HepG2 (cell line): Measurements from ENCODE around the gene DHX32. TPM values are rescaled to one million over a fixed set of nuclear protein-coding genes. Genes with fewer than 3 reads are reported as not detected.

Source experiments
- GPN1 ChIP-seq: sonication (generic); formaldehyde crosslinking; IDR thresholded peaks from 2 replicates; pipeline ENCODE4 v1.5.1; 2020; ENCODE audit warnings: missing genetic modification reagents, borderline replicate concordance
- HIVEP1 ChIP-seq: sonication (generic); formaldehyde crosslinking; IDR thresholded peaks from 2 replicates; pipeline ENCODE4 v1.4.0; 2020; ENCODE audit warnings: mild to moderate bottlenecking, missing genetic modification reagents
- MAZ ChIP-seq, 2 experiments: sonication (generic) in 1 of 2; formaldehyde crosslinking in 1 of 2; IDR thresholded peaks; 2 replicates each; pipeline versions ENCODE4 v1.5.0 to v1.6.1; 2012 to 2020; ENCODE audit warnings: low read depth in 2 of 2, mild to moderate bottlenecking in 2 of 2, borderline replicate concordance in 1 of 2, improper control_type of control experiment in 1 of 2, low read length in 1 of 2, missing genetic modification reagents in 1 of 2, moderate library complexity in 1 of 2
- RBM22 ChIP-seq: fragments of 200-400 bp; formaldehyde crosslinking; optimal IDR thresholded peaks from 2 replicates; pipeline ENCODE3; 2017; ENCODE audit warnings: mild to moderate bottlenecking, low read length, moderate library complexity
- TCF7L2 ChIP-seq: IDR thresholded peaks from 2 replicates; pipeline ENCODE4 v1.6.1; 2011; ENCODE audit warnings: mild to moderate bottlenecking, low read depth, low read length, moderate library complexity
- ZNF121 ChIP-seq: sonication (generic); formaldehyde crosslinking; IDR thresholded peaks from 2 replicates; pipeline ENCODE4 v1.5.0; 2020; ENCODE audit warnings: mild to moderate bottlenecking, missing genetic modification reagents
- ZNF337 ChIP-seq: sonication (generic); formaldehyde crosslinking; IDR thresholded peaks from 2 replicates; pipeline ENCODE4 v1.5.1; 2020; ENCODE audit warnings: missing genetic modification reagents, low read depth, mild to moderate bottlenecking, borderline replicate concordance
- ZNF558 ChIP-seq: sonication (generic); formaldehyde crosslinking; IDR thresholded peaks from 2 replicates; pipeline ENCODE4 v1.9.0; 2022; ENCODE audit warnings: mild to moderate bottlenecking, missing genetic modification reagents, borderline replicate concordance
- ZNF766 ChIP-seq: sonication (generic); formaldehyde crosslinking; IDR thresholded peaks from 2 replicates; pipeline ENCODE4 v1.5.0; 2020; ENCODE audit warnings: missing genetic modification reagents, borderline replicate concordance
- ZZZ3 ChIP-seq: sonication (generic); formaldehyde crosslinking; IDR thresholded peaks from 2 replicates; pipeline ENCODE4 v1.4.0; 2020; ENCODE audit warnings: missing genetic modification reagents, mild to moderate bottlenecking, borderline replicate concordance
- polyA plus RNA-seq, 8 experiments: library from polyadenylated mRNA; depleted of rRNA in 3 of 8; stranded (reverse) in 7 of 8; unstranded in 1 of 8; fragments of >200 nt; fragmentation: Illumina TruSeq in 4 of 8; extraction: Trizol in 4 of 8; gene quantifications; 2 replicates each; pipeline versions ENCODE4 v1.2.1 to v1.2.3, GENCODE V29; 2011 to 2016; ENCODE audit warnings: low read depth in 4 of 8, missing spikeins in 1 of 8, mixed read lengths in 1 of 8; ENCODE audit not compliant: insufficient read depth in 1 of 8
- total RNA-seq, 5 experiments: library from RNA; depleted of rRNA; stranded (reverse); fragments of >200 nt; fragmentation: Illumina TruSeq; extraction: Trizol; gene quantifications; 2 replicates each; pipeline ENCODE4 v1.2.3, GENCODE V29; 2016; ENCODE audit warnings: low read depth in 1 of 5
- TF ChIP-seq, protein P1 (sequence below): sonication (generic); formaldehyde crosslinking; IDR thresholded peaks from 2 replicates; pipeline ENCODE4 v1.5.0; 2020; ENCODE audit warnings: missing genetic modification reagents, mild to moderate bottlenecking, borderline replicate concordance
- TF ChIP-seq, protein P2 (sequence below): sonication (generic); formaldehyde crosslinking; IDR thresholded peaks from 2 replicates; pipeline ENCODE4 v1.4.0; 2020; ENCODE audit warnings: missing genetic modification reagents
- TF ChIP-seq, protein P3 (sequence below): sonication (generic); formaldehyde crosslinking; IDR thresholded peaks from 2 replicates; pipeline ENCODE4 v1.4.0; 2020; ENCODE audit warnings: missing genetic modification reagents
- TF ChIP-seq, protein P4 (sequence below): sonication (generic); formaldehyde crosslinking; IDR thresholded peaks from 2 replicates; pipeline ENCODE4 v1.5.0; 2020; ENCODE audit warnings: mild to moderate bottlenecking, missing genetic modification reagents
- TF ChIP-seq, protein P5 (sequence below): IDR thresholded peaks from 2 replicates; pipeline ENCODE4 v1.6.1; 2016; ENCODE audit warnings: low read depth, borderline replicate concordance
- TF ChIP-seq, protein P6 (sequence below): fragments of 450-650 bp; IDR thresholded peaks from 2 replicates; pipeline ENCODE4 v1.6.1; 2017
- TF ChIP-seq, protein P7 (sequence below): sonication (generic); formaldehyde crosslinking; IDR thresholded peaks from 2 replicates; pipeline ENCODE4 v1.4.0; 2020; ENCODE audit warnings: missing genetic modification reagents

Gene DHX32
- total and polyA plus RNA-seq, 2 of the 13 experiments (the other 11 are each of a cell fraction or from before 2014, with no cell fraction given): 15.5 to 16.5 TPM

DNA sequence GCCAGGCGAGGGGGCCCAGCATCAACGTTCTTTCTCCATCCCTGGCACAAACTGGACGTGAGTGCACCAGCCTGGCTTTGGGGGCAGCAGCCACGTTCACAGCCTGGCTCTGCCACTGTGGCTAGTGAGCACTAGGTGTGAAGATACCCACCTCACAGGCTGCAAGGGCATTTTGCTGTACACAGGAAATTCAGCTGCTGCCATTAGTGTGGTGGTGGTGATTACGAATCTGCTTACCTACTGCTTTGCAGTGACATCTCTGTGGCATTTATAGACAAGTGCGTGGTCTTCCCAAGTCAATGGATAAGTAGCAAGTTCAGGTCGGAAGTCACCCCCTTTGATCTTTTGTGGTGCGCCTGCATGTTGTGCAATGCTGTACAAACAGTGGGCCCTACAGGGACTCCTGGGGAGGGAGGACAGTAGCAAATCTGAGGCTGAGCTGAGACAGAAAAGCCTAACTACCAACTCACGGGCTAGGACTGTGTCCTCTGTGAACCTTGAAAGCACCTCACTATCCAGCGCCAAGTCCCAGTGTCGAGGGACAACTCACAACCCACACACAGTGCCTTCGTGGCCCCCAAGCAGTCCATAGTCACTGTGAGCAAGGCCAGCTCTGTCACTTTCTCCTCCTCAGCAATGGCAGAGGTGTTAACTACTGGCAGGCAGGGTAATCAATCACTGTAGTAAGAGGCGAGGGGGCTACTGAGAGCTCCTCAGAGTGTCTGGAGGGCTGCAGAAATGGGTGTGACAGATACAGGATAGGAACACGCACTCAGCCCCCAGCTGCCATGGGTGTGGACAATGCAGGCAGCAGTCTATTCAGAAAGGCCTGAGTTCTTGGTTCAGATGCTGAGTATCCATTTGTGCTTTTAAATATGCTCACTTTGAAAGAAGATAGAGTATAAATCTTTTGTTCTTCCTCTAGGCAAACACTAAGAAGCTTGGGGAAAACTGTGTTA, 88.5 kb downstream of the DHX32 start (continued):
- TF ChIP-seq, protein P1, sequence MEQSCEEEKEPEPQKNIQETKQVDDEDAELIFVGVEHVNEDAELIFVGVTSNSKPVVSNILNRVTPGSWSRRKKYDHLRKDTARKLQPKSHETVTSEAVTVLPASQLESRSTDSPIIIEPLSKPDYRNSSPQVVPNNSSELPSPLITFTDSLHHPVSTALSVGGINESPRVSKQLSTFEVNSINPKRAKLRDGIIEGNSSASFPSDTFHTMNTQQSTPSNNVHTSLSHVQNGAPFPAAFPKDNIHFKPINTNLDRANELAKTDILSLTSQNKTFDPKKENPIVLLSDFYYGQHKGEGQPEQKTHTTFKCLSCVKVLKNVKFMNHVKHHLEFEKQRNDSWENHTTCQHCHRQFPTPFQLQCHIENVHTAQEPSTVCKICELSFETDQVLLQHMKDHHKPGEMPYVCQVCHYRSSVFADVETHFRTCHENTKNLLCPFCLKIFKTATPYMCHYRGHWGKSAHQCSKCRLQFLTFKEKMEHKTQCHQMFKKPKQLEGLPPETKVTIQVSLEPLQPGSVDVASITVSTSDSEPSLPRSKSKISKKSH (CRISPR knock-in tag): no peak
- TF ChIP-seq TCF7L2 (peak; percentile 98), MAZ (IDR thresholded peaks at IDR 0.05; ENCODE audit: borderline replicate concordance, low read depth, low read length) (0 out of 2 replicates have a peak, but pooled peaks have one; percentile 63), MAZ (CRISPR knock-in tag; IDR thresholded peaks at IDR 0.05; ENCODE audit: low read depth) (peak; percentile 86), GPN1 (CRISPR knock-in tag) (no peak), ZNF337 (CRISPR knock-in tag) (0 out of 2 replicates have a peak, but pooled peaks have one; percentile 60), ZZZ3 (CRISPR knock-in tag) (no peak), HIVEP1 (CRISPR knock-in tag) (0 out of 2 replicates have a peak, but pooled peaks have one; percentile 80), RBM22 (peak; percentile 54), ZNF558 (CRISPR knock-in tag) (peak; percentile 27; the same call in 1 of the 2 replicates), ZNF766 (CRISPR knock-in tag) (0 out of 2 replicates have a peak, but pooled peaks have one; percentile 23), ZNF121 (0 out of 2 replicates have a peak, but pooled peaks have one; percentile 19)
- TF ChIP-seq, protein P2, sequence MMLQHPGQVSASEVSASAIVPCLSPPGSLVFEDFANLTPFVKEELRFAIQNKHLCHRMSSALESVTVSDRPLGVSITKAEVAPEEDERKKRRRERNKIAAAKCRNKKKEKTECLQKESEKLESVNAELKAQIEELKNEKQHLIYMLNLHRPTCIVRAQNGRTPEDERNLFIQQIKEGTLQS (CRISPR knock-in tag): no peak
- TF ChIP-seq, protein P3, sequence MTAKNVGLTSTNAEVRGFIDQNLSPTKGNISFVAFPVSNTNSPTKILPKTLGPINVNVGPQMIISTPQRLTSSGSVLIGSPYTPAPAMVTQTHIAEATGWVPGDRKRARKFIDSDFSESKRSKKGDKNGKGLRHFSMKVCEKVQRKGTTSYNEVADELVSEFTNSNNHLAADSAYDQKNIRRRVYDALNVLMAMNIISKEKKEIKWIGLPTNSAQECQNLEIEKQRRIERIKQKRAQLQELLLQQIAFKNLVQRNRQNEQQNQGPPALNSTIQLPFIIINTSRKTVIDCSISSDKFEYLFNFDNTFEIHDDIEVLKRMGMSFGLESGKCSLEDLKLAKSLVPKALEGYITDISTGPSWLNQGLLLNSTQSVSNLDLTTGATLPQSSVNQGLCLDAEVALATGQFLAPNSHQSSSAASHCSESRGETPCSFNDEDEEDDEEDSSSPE: peak; percentile 58; the same call in 1 of the 2 replicates
- TF ChIP-seq, protein P4, sequence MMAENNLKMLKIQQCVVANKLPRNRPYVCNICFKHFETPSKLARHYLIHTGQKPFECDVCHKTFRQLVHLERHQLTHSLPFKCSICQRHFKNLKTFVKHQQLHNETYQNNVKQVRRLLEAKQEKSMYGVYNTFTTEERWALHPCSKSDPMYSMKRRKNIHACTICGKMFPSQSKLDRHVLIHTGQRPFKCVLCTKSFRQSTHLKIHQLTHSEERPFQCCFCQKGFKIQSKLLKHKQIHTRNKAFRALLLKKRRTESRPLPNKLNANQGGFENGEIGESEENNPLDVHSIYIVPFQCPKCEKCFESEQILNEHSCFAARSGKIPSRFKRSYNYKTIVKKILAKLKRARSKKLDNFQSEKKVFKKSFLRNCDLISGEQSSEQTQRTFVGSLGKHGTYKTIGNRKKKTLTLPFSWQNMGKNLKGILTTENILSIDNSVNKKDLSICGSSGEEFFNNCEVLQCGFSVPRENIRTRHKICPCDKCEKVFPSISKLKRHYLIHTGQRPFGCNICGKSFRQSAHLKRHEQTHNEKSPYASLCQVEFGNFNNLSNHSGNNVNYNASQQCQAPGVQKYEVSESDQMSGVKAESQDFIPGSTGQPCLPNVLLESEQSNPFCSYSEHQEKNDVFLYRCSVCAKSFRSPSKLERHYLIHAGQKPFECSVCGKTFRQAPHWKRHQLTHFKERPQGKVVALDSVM (CRISPR knock-in tag): peak; percentile 99
- TF ChIP-seq, protein P5, sequence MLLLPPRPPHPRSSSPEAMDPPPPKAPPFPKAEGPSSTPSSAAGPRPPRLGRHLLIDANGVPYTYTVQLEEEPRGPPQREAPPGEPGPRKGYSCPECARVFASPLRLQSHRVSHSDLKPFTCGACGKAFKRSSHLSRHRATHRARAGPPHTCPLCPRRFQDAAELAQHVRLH (CRISPR knock-in tag): peak; percentile 79; the same call in 1 of the 2 replicates
- TF ChIP-seq, protein P6, sequence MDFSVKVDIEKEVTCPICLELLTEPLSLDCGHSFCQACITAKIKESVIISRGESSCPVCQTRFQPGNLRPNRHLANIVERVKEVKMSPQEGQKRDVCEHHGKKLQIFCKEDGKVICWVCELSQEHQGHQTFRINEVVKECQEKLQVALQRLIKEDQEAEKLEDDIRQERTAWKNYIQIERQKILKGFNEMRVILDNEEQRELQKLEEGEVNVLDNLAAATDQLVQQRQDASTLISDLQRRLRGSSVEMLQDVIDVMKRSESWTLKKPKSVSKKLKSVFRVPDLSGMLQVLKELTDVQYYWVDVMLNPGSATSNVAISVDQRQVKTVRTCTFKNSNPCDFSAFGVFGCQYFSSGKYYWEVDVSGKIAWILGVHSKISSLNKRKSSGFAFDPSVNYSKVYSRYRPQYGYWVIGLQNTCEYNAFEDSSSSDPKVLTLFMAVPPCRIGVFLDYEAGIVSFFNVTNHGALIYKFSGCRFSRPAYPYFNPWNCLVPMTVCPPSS: no peak
- TF ChIP-seq, protein P7, sequence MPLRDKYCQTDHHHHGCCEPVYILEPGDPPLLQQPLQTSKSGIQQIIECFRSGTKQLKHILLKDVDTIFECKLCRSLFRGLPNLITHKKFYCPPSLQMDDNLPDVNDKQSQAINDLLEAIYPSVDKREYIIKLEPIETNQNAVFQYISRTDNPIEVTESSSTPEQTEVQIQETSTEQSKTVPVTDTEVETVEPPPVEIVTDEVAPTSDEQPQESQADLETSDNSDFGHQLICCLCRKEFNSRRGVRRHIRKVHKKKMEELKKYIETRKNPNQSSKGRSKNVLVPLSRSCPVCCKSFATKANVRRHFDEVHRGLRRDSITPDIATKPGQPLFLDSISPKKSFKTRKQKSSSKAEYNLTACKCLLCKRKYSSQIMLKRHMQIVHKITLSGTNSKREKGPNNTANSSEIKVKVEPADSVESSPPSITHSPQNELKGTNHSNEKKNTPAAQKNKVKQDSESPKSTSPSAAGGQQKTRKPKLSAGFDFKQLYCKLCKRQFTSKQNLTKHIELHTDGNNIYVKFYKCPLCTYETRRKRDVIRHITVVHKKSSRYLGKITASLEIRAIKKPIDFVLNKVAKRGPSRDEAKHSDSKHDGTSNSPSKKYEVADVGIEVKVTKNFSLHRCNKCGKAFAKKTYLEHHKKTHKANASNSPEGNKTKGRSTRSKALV (CRISPR knock-in tag): no peak
